ENCODE data around the gene RDX.

The RDX gene

DNA sequence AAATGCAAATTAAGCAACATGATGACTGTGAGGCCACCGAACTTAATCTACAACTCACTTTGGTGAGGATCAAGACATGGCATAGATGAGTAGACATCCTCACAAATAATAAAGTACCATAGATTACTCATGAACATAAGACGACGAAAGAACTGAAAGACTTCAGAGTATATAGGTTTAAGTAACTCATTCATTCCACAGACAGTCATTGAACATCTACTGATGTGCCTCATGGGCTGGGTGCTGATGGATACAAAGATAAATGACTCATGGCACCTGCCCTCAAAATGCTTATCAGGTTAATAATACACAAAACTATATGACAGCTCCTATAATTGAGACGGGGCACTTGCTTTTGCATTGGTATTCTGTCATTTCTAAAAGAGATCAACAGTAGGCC is 139.9 kb downstream of the RDX start:
- TF ChIP-seq FOXM1 (IDR thresholded peaks at IDR 0.05; ENCODE audit: borderline replicate concordance, low read depth) = no peak
- TF ChIP-seq ZBTB7A (IDR thresholded peaks at IDR 0.05; ENCODE audit: low read depth) = no peak
- TF ChIP-seq RAD21 (IDR thresholded peaks at IDR 0.05; ENCODE audit: low read depth) = no peak
- no peak for TF ChIP-seq CEBPB (IDR thresholded peaks at IDR 0.05)
- no peak for TF ChIP-seq TAF1 (IDR thresholded peaks at IDR 0.05; ENCODE audit: low read depth)

DNA sequence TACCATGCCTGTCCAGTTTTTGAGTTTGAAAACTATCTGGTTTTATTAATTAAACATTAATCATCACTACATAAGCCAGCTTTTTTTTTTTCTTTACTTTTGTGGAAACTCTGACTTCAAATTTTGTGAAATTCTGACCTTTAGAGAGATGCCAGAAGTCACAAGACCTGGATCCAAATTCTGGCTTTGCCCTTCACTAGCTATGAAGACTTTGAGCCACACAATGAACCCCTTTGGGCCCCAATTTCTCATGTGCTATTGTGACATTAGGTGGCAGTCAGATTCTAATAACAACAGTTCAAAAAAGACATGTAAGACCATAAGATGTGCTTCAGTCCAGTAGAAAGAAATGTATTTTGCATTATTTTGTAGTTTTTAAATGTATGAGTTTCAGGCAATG is 142.9 kb downstream of the RDX start:
- no peak for TF ChIP-seq YY1 (IDR thresholded peaks at IDR 0.05; ENCODE audit: low read depth)
- no peak for TF ChIP-seq CREB1 (IDR thresholded peaks at IDR 0.05; ENCODE audit: low read depth)
- TF ChIP-seq EGR1 (IDR thresholded peaks at IDR 0.05) = no peak
- no peak for TF ChIP-seq ZBTB7A (IDR thresholded peaks at IDR 0.05; ENCODE audit: low read depth)
- no peak for TF ChIP-seq TAF1 (IDR thresholded peaks at IDR 0.05; ENCODE audit: low read depth)
- no peak for TF ChIP-seq RAD21 (IDR thresholded peaks at IDR 0.05; ENCODE audit: low read depth)
- no peak for TF ChIP-seq NFIC (IDR thresholded peaks at IDR 0.05)
- TF ChIP-seq, protein P1, sequence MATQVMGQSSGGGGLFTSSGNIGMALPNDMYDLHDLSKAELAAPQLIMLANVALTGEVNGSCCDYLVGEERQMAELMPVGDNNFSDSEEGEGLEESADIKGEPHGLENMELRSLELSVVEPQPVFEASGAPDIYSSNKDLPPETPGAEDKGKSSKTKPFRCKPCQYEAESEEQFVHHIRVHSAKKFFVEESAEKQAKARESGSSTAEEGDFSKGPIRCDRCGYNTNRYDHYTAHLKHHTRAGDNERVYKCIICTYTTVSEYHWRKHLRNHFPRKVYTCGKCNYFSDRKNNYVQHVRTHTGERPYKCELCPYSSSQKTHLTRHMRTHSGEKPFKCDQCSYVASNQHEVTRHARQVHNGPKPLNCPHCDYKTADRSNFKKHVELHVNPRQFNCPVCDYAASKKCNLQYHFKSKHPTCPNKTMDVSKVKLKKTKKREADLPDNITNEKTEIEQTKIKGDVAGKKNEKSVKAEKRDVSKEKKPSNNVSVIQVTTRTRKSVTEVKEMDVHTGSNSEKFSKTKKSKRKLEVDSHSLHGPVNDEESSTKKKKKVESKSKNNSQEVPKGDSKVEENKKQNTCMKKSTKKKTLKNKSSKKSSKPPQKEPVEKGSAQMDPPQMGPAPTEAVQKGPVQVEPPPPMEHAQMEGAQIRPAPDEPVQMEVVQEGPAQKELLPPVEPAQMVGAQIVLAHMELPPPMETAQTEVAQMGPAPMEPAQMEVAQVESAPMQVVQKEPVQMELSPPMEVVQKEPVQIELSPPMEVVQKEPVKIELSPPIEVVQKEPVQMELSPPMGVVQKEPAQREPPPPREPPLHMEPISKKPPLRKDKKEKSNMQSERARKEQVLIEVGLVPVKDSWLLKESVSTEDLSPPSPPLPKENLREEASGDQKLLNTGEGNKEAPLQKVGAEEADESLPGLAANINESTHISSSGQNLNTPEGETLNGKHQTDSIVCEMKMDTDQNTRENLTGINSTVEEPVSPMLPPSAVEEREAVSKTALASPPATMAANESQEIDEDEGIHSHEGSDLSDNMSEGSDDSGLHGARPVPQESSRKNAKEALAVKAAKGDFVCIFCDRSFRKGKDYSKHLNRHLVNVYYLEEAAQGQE (IDR thresholded peaks at IDR 0.05; ENCODE audit: low read depth) = no peak
- no peak for TF ChIP-seq CEBPB (IDR thresholded peaks at IDR 0.05)
- no peak for TF ChIP-seq FOXM1 (IDR thresholded peaks at IDR 0.05; ENCODE audit: borderline replicate concordance, low read depth)
- TF ChIP-seq TCF12 (IDR thresholded peaks at IDR 0.05; ENCODE audit: low read depth) = no peak
- TF ChIP-seq, protein P2, sequence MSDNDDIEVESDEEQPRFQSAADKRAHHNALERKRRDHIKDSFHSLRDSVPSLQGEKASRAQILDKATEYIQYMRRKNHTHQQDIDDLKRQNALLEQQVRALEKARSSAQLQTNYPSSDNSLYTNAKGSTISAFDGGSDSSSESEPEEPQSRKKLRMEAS (IDR thresholded peaks at IDR 0.05) = no peak
- no peak for TF ChIP-seq EP300 (IDR thresholded peaks at IDR 0.05; ENCODE audit: borderline replicate concordance)
- TF ChIP-seq, protein P3, sequence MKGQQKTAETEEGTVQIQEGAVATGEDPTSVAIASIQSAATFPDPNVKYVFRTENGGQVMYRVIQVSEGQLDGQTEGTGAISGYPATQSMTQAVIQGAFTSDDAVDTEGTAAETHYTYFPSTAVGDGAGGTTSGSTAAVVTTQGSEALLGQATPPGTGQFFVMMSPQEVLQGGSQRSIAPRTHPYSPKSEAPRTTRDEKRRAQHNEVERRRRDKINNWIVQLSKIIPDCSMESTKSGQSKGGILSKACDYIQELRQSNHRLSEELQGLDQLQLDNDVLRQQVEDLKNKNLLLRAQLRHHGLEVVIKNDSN (IDR thresholded peaks at IDR 0.05) = no peak
- TF ChIP-seq TEAD4 (IDR thresholded peaks at IDR 0.05) = no peak

DNA sequence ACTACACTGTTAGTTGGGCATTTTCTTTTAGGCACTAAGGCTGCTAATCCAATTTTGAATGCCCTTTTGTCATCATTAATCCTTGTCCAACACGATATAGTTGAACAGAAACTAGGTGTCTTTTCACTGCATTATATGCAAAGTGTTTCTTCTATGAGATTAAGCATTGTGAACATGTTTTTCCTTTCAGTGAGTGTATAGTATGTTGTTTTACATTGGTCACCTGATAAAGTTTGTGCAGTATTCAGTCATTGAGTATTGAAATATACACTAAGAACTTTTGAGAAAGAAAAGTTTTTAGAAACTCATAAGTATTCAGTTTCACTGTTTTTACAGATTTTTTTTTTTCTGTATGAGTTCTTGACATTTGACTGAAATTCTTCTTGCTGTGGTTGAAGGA is 144.2 kb downstream of the RDX start:
- TF ChIP-seq CEBPB (IDR thresholded peaks at IDR 0.05) (no peak), EP300 (IDR thresholded peaks at IDR 0.05; ENCODE audit: borderline replicate concordance) (no peak), ZBTB7A (IDR thresholded peaks at IDR 0.05; ENCODE audit: low read depth) (no peak), NFIC (IDR thresholded peaks at IDR 0.05) (no peak), RAD21 (IDR thresholded peaks at IDR 0.05; ENCODE audit: low read depth) (no peak), TCF12 (IDR thresholded peaks at IDR 0.05; ENCODE audit: low read depth) (no peak), EGR1 (IDR thresholded peaks at IDR 0.05) (no peak), TEAD4 (IDR thresholded peaks at IDR 0.05) (no peak), CREB1 (IDR thresholded peaks at IDR 0.05; ENCODE audit: low read depth) (no peak), TAF1 (IDR thresholded peaks at IDR 0.05; ENCODE audit: low read depth) (no peak), YY1 (IDR thresholded peaks at IDR 0.05; ENCODE audit: low read depth) (no peak)
- TF ChIP-seq, protein P3 (IDR thresholded peaks at IDR 0.05) = no peak
- TF ChIP-seq, protein P2 (IDR thresholded peaks at IDR 0.05) = no peak

DNA sequence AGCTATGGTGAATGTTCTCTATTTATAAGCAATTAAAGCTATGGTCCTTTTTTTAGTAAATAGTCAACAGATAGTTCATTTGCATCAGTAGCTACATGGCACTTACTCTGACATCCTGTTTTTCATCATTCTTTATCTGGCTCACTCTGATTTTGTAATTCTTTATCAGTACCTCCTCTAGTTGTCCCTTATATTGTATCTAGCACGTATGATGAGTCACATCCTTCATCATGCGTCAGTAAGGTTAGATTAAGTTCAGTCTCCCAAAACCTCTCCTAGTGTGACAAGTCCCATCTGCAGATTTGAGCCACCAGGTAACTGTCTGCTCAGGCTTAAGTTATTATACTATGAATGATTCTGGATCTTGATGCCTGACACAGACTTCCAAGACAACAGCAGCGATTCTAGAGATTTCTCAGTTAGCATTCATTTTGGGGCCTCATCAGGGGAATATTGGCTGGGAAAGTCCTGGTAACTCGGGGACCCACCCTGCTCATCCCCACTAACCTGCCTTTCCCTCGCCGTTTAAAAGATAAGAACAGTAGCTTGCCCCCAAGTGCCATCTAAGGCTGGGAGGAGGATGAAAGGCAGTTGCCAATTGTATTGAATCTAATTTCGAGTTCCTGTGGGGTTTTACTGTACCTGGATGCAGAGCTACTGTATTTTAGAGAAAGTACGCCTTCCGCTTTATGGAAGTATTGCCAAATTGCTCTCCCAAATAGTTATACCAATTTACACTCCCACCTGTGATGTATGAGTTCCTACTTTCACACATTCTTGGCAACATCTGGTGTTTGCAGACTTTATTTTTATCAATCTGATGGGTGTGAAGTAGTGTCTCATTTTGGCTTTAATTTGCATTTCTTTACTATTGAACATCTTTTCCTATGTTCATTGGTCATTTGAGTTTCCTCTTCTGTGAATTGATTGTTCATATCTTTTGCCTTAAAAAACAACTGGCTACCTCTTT is 147.4 kb downstream of the RDX start:
- TF ChIP-seq, protein P3 (IDR thresholded peaks at IDR 0.05) = no peak
- no peak for TF ChIP-seq TAF1 (IDR thresholded peaks at IDR 0.05; ENCODE audit: low read depth)
- TF ChIP-seq YY1 (IDR thresholded peaks at IDR 0.05; ENCODE audit: low read depth) = no peak
- no peak for TF ChIP-seq EP300 (IDR thresholded peaks at IDR 0.05; ENCODE audit: borderline replicate concordance)
- TF ChIP-seq TEAD4 (IDR thresholded peaks at IDR 0.05) = no peak
- TF ChIP-seq CEBPB (IDR thresholded peaks at IDR 0.05) = no peak

DNA sequence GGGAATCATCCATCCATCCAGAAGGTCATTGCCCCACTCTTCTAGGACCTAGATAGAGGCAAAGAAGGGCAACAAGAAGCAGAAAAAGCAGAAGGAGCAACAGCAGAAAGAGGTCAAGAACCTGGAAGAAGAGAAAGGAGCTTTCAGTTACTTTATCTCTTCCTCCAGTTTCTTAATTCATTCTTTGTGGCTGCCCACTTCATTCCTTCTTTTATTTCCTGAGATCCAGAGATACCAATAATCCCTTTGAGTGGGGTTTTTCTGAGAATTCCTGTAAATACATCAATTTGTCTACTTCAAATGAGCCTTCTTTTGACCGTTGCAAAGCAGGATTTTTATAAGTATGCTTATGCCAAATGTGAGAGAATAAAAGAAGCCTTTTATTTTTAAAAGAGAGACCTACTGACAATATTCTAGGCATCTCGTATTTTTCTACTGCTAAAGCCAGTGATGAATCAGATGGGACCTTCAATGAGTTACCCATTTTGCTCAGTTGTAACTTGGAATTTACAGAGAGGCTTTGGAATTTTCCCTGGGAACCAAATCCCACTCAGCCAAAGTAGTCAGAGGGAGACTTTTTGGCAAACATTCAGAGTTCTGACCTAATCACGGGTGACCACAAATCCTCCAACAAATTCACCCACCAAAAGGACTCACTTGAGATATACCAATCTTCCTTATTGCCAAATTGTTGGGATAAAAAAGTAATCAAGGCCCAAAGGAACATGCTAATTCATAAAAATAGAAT is 148.3 kb downstream of the RDX start:
- TF ChIP-seq TCF12 (IDR thresholded peaks at IDR 0.05; ENCODE audit: low read depth) (no peak), CEBPB (IDR thresholded peaks at IDR 0.05) (no peak), TAF1 (IDR thresholded peaks at IDR 0.05; ENCODE audit: low read depth) (no peak), RAD21 (IDR thresholded peaks at IDR 0.05; ENCODE audit: low read depth) (no peak), TEAD4 (IDR thresholded peaks at IDR 0.05) (no peak), EP300 (IDR thresholded peaks at IDR 0.05; ENCODE audit: borderline replicate concordance) (no peak), EGR1 (IDR thresholded peaks at IDR 0.05) (no peak)

DNA sequence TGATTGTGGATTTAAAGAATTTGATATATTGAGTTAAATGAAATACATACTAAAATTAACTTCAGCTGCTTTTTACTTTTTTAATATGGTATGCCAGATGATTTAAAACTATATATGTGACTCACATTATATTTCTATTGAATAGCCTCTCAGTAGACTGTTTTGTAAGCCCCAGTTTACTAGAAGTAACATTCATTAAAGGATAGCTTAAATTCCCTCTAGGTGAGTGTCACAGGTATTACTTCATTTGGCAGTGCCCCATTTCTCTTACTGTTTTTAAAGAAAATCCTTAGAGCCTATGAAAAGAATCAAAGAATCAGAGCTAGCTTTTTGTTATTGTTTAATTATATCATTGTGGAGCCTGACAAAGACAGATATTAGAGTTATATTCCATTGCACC is 154.6 kb downstream of the RDX start:
- TF ChIP-seq FOXM1 (IDR thresholded peaks at IDR 0.05; ENCODE audit: borderline replicate concordance, low read depth) (no peak), TAF1 (IDR thresholded peaks at IDR 0.05; ENCODE audit: low read depth) (no peak), RAD21 (IDR thresholded peaks at IDR 0.05; ENCODE audit: low read depth) (no peak), YY1 (IDR thresholded peaks at IDR 0.05; ENCODE audit: low read depth) (no peak), EP300 (IDR thresholded peaks at IDR 0.05; ENCODE audit: borderline replicate concordance) (no peak), CEBPB (IDR thresholded peaks at IDR 0.05) (no peak), CREB1 (IDR thresholded peaks at IDR 0.05; ENCODE audit: low read depth) (no peak), TCF12 (IDR thresholded peaks at IDR 0.05; ENCODE audit: low read depth) (no peak), ZBTB7A (IDR thresholded peaks at IDR 0.05; ENCODE audit: low read depth) (no peak), TEAD4 (IDR thresholded peaks at IDR 0.05) (no peak), NFIC (IDR thresholded peaks at IDR 0.05) (no peak)
- TF ChIP-seq, protein P2 (IDR thresholded peaks at IDR 0.05) = no peak
